ENCODE data around the gene RRP9. TPM values are rescaled to one million over a fixed set of nuclear protein-coding genes. Genes with fewer than 3 reads are reported as not detected.

The RRP9 gene
- total RNA-seq, 1 donor, result 20.6 TPM

- Histone ChIP-seq H3K4me3 (ENCODE audit: insufficient read depth, low read length) (no peak overlapping the region), H2AFZ (ENCODE audit: low read length) (no peak overlapping the region), H3K27me3 (ENCODE audit: insufficient read depth, low read length) (no peaks in the 10 kb centered on the region), H3K4me1 (ENCODE audit: insufficient read depth, low read length) (peaks cover 11% of the 10 kb centered on the region), H3K27ac (ENCODE audit: low read depth, low read length) (no peak overlapping the region), H3K4me2 (ENCODE audit: insufficient read depth, low read length) (no peak overlapping the region), H3K79me2 (ENCODE audit: insufficient read depth, low read length) (no peaks in the 10 kb centered on the region), H3K9me3 (ENCODE audit: low read depth, low read length) (no peaks in the 10 kb centered on the region), H4K20me1 (ENCODE audit: insufficient read depth, low read length) (no peaks in the 10 kb centered on the region), H3K36me3 (ENCODE audit: insufficient read depth, low read length) (peaks cover 6% of the 10 kb centered on the region)
- peak; percentile 77 for DNase-seq (ENCODE audit: insufficient read length, low spot score, missing footprints)
- TF ChIP-seq CTCF (IDR thresholded peaks at IDR 0.05; ENCODE audit: extremely low read depth, low read depth, low read length), result no peak
Measured at GRCh38 chr3:51954713-51955112, 13.0 kb upstream of the RRP9 start.

- TF ChIP-seq CTCF (IDR thresholded peaks at IDR 0.05; ENCODE audit: extremely low read depth, low read depth, low read length), result no peak
- no peaks in the 10 kb centered on the region for H3K79me2 ChIP-seq (ENCODE audit: insufficient read depth, low read length)
Measured at GRCh38 chr3:51954105-51954504, 12.4 kb upstream of the RRP9 start.

GRCh38 chr3:51953445-51953844, 11.7 kb upstream of the RRP9 start:
- Histone ChIP-seq H3K4me3 (ENCODE audit: insufficient read depth, low read length) (no peak overlapping the region), H3K4me1 (ENCODE audit: insufficient read depth, low read length) (peaks cover 11% of the 10 kb centered on the region), H3K4me2 (ENCODE audit: insufficient read depth, low read length) (peak overlapping the region; percentile 30), H3K27me3 (ENCODE audit: insufficient read depth, low read length) (no peaks in the 10 kb centered on the region), H3K9me3 (ENCODE audit: low read depth, low read length) (no peaks in the 10 kb centered on the region), H2AFZ (ENCODE audit: low read length) (no peak overlapping the region), H4K20me1 (ENCODE audit: insufficient read depth, low read length) (no peaks in the 10 kb centered on the region), H3K79me2 (ENCODE audit: insufficient read depth, low read length) (no peaks in the 10 kb centered on the region), H3K36me3 (ENCODE audit: insufficient read depth, low read length) (peaks cover 6% of the 10 kb centered on the region), H3K27ac (ENCODE audit: low read depth, low read length) (peak overlapping the region; percentile 48)
- DNase-seq (ENCODE audit: insufficient read length, low spot score, missing footprints), result peak; percentile 98
- no peak for TF ChIP-seq CTCF (IDR thresholded peaks at IDR 0.05; ENCODE audit: extremely low read depth, low read depth, low read length)

More at GRCh38 chr3:51954105-51954504, 12.4 kb upstream of the RRP9 start:
- Histone ChIP-seq H3K36me3 (ENCODE audit: insufficient read depth, low read length) (peaks cover 2% of the 10 kb centered on the region), H3K4me2 (ENCODE audit: insufficient read depth, low read length) (no peak overlapping the region), H3K9me3 (ENCODE audit: low read depth, low read length) (no peaks in the 10 kb centered on the region), H3K4me3 (ENCODE audit: insufficient read depth, low read length) (no peak overlapping the region), H3K4me1 (ENCODE audit: insufficient read depth, low read length) (peaks cover 11% of the 10 kb centered on the region), H4K20me1 (ENCODE audit: insufficient read depth, low read length) (no peaks in the 10 kb centered on the region), H3K27ac (ENCODE audit: low read depth, low read length) (no peak overlapping the region), H3K27me3 (ENCODE audit: insufficient read depth, low read length) (no peaks in the 10 kb centered on the region), H2AFZ (ENCODE audit: low read length) (no peak overlapping the region)
- DNase-seq (ENCODE audit: insufficient read length, low spot score, missing footprints), result peak; percentile 80

GRCh38 chr3:51950899-51951298, 9.2 kb upstream of the RRP9 start:
- no peak overlapping the region for H3K27ac ChIP-seq (ENCODE audit: low read depth, low read length)
- H4K20me1 ChIP-seq (ENCODE audit: insufficient read depth, low read length), result no peaks in the 10 kb centered on the region

More at GRCh38 chr3:51950899-51951298, 9.2 kb upstream of the RRP9 start:
- no peak overlapping the region for H3K4me3 ChIP-seq (ENCODE audit: insufficient read depth, low read length)
- TF ChIP-seq CTCF (IDR thresholded peaks at IDR 0.05; ENCODE audit: extremely low read depth, low read depth, low read length), result no peak
- no peak overlapping the region for H3K4me2 ChIP-seq (ENCODE audit: insufficient read depth, low read length)
- no peak overlapping the region for H2AFZ ChIP-seq (ENCODE audit: low read length)
- peaks cover 10% of the 10 kb centered on the region for H3K36me3 ChIP-seq (ENCODE audit: insufficient read depth, low read length)
- H3K79me2 ChIP-seq (ENCODE audit: insufficient read depth, low read length), result no peaks in the 10 kb centered on the region
- H3K9me3 ChIP-seq (ENCODE audit: low read depth, low read length), result no peaks in the 10 kb centered on the region
- no peak for DNase-seq (ENCODE audit: insufficient read length, low spot score, missing footprints)
- H3K4me1 ChIP-seq (ENCODE audit: insufficient read depth, low read length), result peaks cover 11% of the 10 kb centered on the region
- no peaks in the 10 kb centered on the region for H3K27me3 ChIP-seq (ENCODE audit: insufficient read depth, low read length)

Data from osteoblast (primary cell).